Neural progenitor cell (in vitro differentiated cells): Measurements from ENCODE around the gene LAMC1.

Experiments used
- CTCF ChIP-seq: fragments of 200-600 bp; sonication (generic); IDR thresholded peaks from 2 replicates; pipeline ENCODE4 v1.5.1; 2017; ENCODE audit warnings: antibody characterized with exemption, mild to moderate bottlenecking
- EZH2phosphoT487 ChIP-seq: fragments of 200-600 bp; sonication (generic); IDR thresholded peaks from 2 replicates; pipeline ENCODE4 v1.6.1; 2017; ENCODE audit warnings: antibody characterized with exemption

GRCh38 chr1:183097438-183098051, 74.3 kb downstream of the LAMC1 start:
- no peak for TF ChIP-seq CTCF
- TF ChIP-seq EZH2phosphoT487: no peak
